ENCODE measurements around the gene ADAMTS6.

GRCh38 chr5:65144136-65144871 lies 337.4 kb downstream of the ADAMTS6 start:
- no peak for TF ChIP-seq FOXK2 (IDR thresholded peaks at IDR 0.05)
- no peak for TF ChIP-seq TARDBP (IDR thresholded peaks at IDR 0.05)
- no peak for TF ChIP-seq NFRKB (IDR thresholded peaks at IDR 0.05)
- no peak for TF ChIP-seq BHLHE40 (IDR thresholded peaks at IDR 0.05; ENCODE audit: borderline replicate concordance)
- TF ChIP-seq ARNT (IDR thresholded peaks at IDR 0.05): no peak
